Measurements from ENCODE around the gene ISCA2. TPM values are rescaled to one million over a fixed set of nuclear protein-coding genes. Genes with fewer than 3 reads are reported as not detected.

Gene ISCA2
- total RNA-seq, 2 donors from 2014 or later = 20.4 to 22.3 TPM

DNA sequence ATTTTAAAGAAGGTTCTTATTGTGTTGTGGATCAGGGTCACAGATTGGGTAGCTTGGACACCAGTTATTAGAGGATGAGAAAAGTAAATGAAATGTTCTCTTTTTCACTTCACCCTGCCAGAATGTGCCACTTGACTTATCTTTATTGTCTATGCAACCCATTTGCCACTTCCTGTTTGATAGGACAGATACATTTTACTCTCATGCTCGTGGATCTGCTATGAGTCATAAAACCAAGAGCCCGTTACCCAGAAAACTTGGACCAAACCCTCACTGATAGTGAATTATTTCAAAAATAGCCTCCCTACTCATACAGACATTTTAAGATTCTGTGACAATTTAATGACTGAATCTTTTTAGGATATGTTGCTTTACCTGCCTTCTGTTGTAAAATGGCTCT, 1.8 kb downstream of the ISCA2 start:
- H3K4me1 ChIP-seq = peaks cover 0 to 38% of the 10 kb centered on the region in 2 donors
- no peak overlapping the region for H3K4me3 ChIP-seq
- no peaks in the 10 kb centered on the region for H3K9me3 ChIP-seq
- H3K27ac ChIP-seq = peak overlapping the region; percentile 28 to 93
- DNase-seq (ENCODE audit: low spot score) = no peak
- TF ChIP-seq, protein P1, sequence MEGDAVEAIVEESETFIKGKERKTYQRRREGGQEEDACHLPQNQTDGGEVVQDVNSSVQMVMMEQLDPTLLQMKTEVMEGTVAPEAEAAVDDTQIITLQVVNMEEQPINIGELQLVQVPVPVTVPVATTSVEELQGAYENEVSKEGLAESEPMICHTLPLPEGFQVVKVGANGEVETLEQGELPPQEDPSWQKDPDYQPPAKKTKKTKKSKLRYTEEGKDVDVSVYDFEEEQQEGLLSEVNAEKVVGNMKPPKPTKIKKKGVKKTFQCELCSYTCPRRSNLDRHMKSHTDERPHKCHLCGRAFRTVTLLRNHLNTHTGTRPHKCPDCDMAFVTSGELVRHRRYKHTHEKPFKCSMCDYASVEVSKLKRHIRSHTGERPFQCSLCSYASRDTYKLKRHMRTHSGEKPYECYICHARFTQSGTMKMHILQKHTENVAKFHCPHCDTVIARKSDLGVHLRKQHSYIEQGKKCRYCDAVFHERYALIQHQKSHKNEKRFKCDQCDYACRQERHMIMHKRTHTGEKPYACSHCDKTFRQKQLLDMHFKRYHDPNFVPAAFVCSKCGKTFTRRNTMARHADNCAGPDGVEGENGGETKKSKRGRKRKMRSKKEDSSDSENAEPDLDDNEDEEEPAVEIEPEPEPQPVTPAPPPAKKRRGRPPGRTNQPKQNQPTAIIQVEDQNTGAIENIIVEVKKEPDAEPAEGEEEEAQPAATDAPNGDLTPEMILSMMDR (IDR thresholded peaks at IDR 0.05) = no peak
- no peaks in the 10 kb centered on the region for H3K27me3 ChIP-seq
- peaks cover 11% of the 10 kb centered on the region for H3K36me3 ChIP-seq

DNA sequence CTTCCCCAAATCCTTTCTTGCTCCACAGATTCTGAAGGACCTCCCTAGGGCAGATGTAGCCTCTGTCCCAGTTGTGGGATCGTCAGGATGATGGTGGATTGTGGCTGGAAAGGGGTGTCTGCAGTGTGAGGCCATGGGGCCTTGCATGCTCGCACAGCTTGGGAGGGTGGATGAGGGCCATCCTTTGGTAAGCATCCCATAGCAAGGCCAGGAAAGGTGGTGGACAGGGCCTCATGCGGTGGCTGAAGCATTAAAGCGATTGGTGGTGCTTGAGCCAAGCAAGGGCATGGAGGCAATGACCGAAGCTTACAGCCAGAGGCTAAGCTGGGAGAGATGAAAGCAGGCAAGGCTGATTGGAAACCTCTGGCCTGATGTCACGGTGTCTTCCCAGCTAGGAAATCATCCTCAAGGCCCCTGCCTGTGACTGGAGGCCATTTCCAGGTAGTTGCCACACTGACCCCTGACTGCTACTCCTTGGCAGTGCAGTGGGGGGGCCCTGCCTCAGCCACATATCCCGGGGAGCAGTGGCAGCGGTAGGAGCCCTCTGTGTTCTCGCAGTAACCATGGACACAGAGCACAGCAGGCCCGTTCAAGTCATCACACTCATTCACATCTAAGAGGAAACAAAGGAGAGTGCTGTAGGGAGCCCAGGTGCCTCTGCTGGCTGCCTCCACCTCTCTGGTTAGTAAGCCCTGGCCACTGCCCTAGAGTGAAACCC, 7.0 kb downstream of the ISCA2 start:
- Histone ChIP-seq H3K4me3 (no peak overlapping the region), H3K9me3 (no peaks in the 10 kb centered on the region), H3K4me1 (peaks cover 0 to 11% of the 10 kb centered on the region in 2 donors), H3K27ac (no peak overlapping the region), H3K36me3 (peaks cover 19% of the 10 kb centered on the region), H3K27me3 (no peaks in the 10 kb centered on the region)
- TF ChIP-seq, protein P1 (IDR thresholded peaks at IDR 0.05) = no peak
- peak; percentile 55 for DNase-seq (ENCODE audit: low spot score)

DNA sequence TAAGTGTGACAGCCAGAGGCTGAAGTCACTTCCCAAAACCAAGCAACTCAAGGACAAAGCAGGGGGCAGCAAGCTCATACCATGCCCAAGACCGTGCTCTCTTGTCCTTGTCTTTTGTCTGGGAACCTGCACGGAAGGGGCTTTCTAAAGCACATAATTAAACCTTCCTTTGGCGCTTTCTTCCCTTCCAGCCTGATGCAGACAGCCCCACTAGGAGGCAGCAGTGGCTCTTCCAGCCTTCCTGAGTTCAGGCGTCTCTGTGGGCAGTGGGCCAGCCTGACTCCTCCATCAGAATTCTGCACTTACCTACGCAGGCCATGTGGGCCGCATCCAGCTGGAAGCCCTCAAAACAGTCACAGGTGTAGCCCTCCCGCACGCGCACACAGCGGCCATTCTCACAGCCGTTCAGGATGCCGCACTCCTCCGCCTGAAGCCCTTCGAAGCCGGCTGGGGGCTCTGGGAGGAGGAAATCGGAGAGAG, 7.6 kb downstream of the ISCA2 start:
- TF ChIP-seq, protein P1 (IDR thresholded peaks at IDR 0.05) = peak; percentile 21 to 70
- no peaks in the 10 kb centered on the region for H3K27me3 ChIP-seq
- peak; percentile 73 for DNase-seq (ENCODE audit: low spot score)
- H3K27ac ChIP-seq = no peak overlapping the region
- no peaks in the 10 kb centered on the region for H3K9me3 ChIP-seq
- peaks cover 0 to 5% of the 10 kb centered on the region in 2 donors for H3K4me1 ChIP-seq
- H3K4me3 ChIP-seq = no peak overlapping the region
- peaks cover 16% of the 10 kb centered on the region for H3K36me3 ChIP-seq

DNA sequence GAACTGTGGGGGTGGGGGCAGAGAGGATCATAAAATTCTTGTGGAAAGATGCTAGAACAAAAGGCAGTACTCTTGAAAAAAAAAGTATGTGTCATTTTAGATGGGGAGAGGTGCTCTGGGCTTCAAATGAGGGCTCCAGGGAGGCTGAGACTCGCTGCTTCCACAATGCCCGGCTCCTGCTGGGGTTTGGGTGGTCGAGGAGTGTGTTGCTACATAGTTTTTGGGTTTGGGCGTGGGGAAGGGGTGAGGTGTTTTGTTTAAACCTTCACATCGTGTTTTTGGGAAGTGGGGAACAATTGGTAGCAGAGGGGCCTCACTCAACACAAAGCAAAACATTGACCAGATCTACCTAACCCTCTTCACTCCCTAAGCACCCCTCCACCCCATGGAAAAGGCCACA, 8.1 kb downstream of the ISCA2 start:
- no peaks in the 10 kb centered on the region for H3K27me3 ChIP-seq
- DNase-seq (ENCODE audit: low spot score) = no peak
- H3K9me3 ChIP-seq = no peaks in the 10 kb centered on the region
- peaks cover 11% of the 10 kb centered on the region for H3K36me3 ChIP-seq
- TF ChIP-seq, protein P1 (IDR thresholded peaks at IDR 0.05) = no peak
- H3K27ac ChIP-seq = no peak overlapping the region
- no peaks in the 10 kb centered on the region for H3K4me1 ChIP-seq
- no peak overlapping the region for H3K4me3 ChIP-seq

DNA sequence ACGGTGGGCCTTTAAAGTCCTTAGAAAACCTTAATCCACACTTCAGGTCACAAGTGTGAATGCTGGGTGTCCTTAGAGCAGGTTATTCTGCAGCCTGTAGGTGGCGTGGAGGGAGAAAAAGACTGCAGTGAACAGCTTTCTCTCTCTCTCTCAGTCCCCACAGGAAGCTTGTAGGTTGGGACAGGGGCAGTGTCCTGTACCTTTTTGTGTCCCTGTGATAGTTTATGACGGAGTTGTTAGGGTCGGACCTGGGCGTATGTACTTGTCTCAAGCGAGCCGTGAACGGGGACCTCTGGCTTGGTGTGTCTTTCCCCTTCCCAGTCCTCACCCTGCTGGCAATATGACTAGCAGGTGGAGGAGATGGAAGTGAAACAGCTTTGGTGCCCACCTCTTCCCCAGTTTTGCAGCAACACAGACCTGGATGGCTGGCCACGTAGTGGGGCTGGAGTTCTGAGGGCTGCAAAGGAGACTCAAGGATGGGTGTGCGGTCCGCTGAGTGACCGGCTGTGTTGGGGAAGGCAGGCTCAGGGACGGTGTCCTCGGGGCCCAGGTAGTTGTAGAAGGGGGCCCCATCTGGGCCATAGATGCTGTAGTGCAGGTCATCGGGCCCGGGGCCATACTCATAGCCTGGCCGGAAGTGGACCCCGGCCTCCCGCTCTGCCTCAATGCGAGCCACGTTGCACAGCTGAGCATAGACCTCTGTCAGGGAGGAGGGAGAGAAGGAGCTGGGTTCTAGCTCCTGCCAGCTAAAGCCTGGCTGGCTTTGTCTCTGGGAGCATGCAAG, 8.9 kb downstream of the ISCA2 start:
- Histone ChIP-seq H3K27ac (no peak overlapping the region), H3K4me3 (no peak overlapping the region), H3K36me3 (peaks cover 15% of the 10 kb centered on the region)

More for the DNA sequence above, 8.9 kb downstream of the ISCA2 start:
- TF ChIP-seq, protein P1 (IDR thresholded peaks at IDR 0.05) = peak in 1 of 2 donors; percentile 44
- DNase-seq (ENCODE audit: low spot score) = peak; percentile 47
- Histone ChIP-seq H3K27me3 (no peaks in the 10 kb centered on the region), H3K9me3 (no peaks in the 10 kb centered on the region), H3K4me1 (peaks cover 0 to 3% of the 10 kb centered on the region in 2 donors)

Measured in right atrium auricular region (tissue), 2 donors.